ENCODE data around the gene PHLDB1. TPM values are rescaled to one million over a fixed set of nuclear protein-coding genes. Genes with fewer than 3 reads are reported as not detected.

Gene PHLDB1
- total and polyA plus RNA-seq, 4 donors, result 4.8 to 15.4 (median 6.0) TPM

GRCh38 chr11:118655486-118656190 is 48.2 kb downstream of the PHLDB1 start:
- Histone ChIP-seq H3K9ac (ENCODE audit: low read depth in 1 of 2, low read length in 2 of 2) (no peak overlapping the region), H3K4me1 (ENCODE audit: control insufficient read depth in 4 of 4, insufficient read depth in 4 of 4, low read length in 3 of 4) (peaks cover 0 to 7% (median 5%) of the 10 kb centered on the region in 4 donors), H3K36me3 (ENCODE audit: control insufficient read depth in 4 of 4, insufficient read depth in 3 of 4, low read depth in 1 of 4, low read length in 3 of 4) (peaks cover 0 to under 1% (median 0%) of the 10 kb centered on the region in 4 donors), H3K27ac (ENCODE audit: low read depth in 1 of 2, low read length in 2 of 2) (no peak overlapping the region), H3K27me3 (ENCODE audit: control insufficient read depth in 4 of 4, insufficient read depth in 4 of 4, low read length in 3 of 4) (no peaks in the 10 kb centered on the region), H3K4me3 (ENCODE audit: low read depth in 1 of 3, low read length in 3 of 3) (no peak overlapping the region), H3K9me3 (ENCODE audit: control insufficient read depth in 4 of 4, low read length in 3 of 4) (no peaks in the 10 kb centered on the region)
- 93% methylated on average over 7 of the region's 7 CpGs for WGBS
- TF ChIP-seq RXRA (IDR thresholded peaks at IDR 0.05) (no peak), NR2F2 (IDR thresholded peaks at IDR 0.05) (no peak), CTCF (IDR thresholded peaks at IDR 0.05; ENCODE audit: low read depth, low read length, missing input control) (no peak), YY1 (IDR thresholded peaks at IDR 0.05) (no peak), MAX (IDR thresholded peaks at IDR 0.05) (no peak), HNF4G (IDR thresholded peaks at IDR 0.05) (no peak), HNF4A (conservative IDR thresholded peaks at IDR 0.05) (no peak), ATF3 (IDR thresholded peaks at IDR 0.05) (no peak), EGR1 (IDR thresholded peaks at IDR 0.05; ENCODE audit: low read depth in 2 of 2) (no peak), TAF1 (conservative IDR thresholded peaks at IDR 0.05) (no peak), FOXA1 (IDR thresholded peaks at IDR 0.05) (no peak), JUND (IDR thresholded peaks at IDR 0.05) (no peak), FOXA2 (IDR thresholded peaks at IDR 0.05) (no peak), SP1 (IDR thresholded peaks at IDR 0.05) (no peak), GABPA (IDR thresholded peaks at IDR 0.05 in 1 of 2, conservative IDR thresholded peaks at IDR 0.05 in 1 of 2) (no peak), REST (IDR thresholded peaks at IDR 0.05) (no peak), RAD21 (IDR thresholded peaks at IDR 0.05) (no peak)
- TF ChIP-seq, protein P1, sequence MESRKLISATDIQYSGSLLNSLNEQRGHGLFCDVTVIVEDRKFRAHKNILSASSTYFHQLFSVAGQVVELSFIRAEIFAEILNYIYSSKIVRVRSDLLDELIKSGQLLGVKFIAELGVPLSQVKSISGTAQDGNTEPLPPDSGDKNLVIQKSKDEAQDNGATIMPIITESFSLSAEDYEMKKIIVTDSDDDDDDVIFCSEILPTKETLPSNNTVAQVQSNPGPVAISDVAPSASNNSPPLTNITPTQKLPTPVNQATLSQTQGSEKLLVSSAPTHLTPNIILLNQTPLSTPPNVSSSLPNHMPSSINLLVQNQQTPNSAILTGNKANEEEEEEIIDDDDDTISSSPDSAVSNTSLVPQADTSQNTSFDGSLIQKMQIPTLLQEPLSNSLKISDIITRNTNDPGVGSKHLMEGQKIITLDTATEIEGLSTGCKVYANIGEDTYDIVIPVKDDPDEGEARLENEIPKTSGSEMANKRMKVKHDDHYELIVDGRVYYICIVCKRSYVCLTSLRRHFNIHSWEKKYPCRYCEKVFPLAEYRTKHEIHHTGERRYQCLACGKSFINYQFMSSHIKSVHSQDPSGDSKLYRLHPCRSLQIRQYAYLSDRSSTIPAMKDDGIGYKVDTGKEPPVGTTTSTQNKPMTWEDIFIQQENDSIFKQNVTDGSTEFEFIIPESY (IDR thresholded peaks at IDR 0.05), result no peak
- no peak for DNase-seq (ENCODE audit: low spot score)
